GM18508 (cell line): ENCODE measurements around the gene HDAC6.

ENCODE experiments used
- ATAC-seq: cut with Tn5 transposase; IDR thresholded peaks from one replicate; pipeline ENCODE4 v1.9.1; 2021; ENCODE audit warnings: moderate number of reproducible peaks; ENCODE audit not compliant: insufficient read depth, unreplicated experiment

HDAC6 gene

DNA sequence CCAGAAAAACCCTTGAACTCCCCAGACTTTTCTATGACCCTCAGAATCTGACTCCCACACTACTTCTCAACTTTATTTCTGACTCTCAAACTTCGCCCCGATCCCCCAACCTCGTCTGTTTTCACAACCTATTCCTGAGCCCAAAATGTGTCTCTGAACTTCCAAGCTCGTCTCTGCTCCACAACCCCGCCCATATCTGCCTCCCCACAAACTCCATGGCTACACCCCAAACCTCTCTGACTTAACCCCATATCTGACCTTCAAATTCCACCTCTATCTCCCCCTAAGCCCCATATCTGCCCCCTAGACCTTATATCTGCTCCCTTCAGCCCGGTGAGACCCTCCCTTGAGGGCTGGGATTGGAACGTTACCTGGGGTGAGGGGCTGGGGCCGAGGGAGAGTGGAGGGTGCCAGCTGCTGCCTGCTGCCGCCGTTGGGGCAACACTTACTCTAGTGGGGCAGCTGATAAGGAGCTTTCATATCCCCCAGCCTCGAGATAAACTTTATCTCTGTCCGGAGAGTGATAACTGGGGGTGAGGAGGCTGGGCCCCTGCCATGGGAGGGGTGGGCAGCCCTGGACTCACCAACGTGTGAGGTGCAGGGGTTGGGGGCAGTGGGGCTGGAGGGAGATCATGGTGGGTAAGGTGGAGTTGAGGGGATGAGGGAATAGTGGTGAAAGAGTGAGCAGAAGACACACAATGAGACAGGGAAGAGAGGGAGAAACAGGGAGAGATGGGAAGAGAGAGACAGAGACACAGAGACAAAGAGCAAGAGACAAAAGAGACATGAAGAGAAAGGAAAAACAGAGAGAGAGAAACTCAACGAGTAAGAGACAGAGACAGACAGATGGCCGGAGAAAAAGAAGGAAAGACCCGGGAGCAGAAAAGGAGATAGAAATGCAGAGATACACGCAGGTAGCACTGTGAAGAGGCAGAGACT lies 14.1 kb upstream of the HDAC6 start:
- no peak for ATAC-seq

DNA sequence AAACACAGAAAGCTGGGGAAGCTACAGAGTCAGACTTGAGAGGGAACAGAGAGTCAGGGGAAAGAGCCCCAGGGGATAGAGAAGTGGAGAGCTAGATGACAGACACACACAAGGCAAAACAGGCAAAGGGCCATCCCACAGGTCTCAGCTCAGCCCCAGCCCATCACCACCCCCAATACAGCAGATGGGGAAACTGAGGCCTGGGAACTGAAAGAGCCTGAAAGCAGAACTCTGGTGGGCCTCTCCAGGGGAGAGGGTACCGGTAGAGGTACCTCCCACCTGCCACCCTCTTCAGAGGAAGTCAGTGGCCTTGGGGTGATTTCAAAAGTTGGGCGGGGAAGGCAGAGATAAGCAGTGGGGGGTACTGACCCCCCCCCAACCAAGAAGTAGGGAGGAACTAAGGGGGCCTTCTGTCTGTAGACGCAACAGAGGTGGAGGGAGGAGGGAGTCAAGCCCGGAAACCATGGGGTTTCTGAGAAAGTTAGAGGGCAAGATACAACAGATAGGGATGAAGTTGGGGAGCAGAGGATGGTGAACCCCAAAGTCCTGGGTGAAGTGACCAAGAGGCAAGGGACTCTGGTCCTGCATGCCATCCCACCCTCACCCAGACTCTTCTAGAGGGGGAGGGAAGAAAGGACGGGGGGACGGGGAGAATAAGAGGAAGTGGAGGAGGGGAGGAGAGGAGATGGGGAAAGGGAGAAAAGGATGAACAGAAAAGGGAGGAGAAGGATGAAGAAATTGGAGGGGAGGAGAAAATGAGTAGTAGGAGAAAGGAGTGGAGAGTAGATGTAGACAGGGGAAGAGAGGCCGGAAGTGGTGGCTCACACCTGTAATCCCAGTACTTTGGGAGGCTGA lies 12.3 kb upstream of the HDAC6 start:
- no peak for ATAC-seq

DNA sequence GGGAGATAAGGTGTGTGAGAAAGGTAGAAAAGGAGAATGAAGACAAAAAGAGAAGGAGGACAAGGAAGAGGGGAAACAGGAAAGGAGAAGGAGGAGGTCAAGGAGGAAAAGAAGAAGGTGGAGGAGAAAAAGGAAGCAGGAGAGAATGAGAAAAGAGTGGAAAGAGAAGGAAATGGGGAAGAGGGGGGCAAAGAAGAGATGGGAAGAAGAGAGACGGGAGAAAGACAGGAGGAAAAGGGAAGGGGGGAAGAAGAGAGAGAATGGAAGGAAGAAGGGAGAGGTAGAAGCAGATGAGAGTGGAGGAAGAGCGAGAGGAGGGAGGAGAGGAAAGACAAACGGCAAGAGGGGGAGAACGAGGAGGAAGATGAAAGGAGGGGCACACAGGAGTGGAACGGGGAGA lies 11.4 kb upstream of the HDAC6 start:
- no peak for ATAC-seq

DNA sequence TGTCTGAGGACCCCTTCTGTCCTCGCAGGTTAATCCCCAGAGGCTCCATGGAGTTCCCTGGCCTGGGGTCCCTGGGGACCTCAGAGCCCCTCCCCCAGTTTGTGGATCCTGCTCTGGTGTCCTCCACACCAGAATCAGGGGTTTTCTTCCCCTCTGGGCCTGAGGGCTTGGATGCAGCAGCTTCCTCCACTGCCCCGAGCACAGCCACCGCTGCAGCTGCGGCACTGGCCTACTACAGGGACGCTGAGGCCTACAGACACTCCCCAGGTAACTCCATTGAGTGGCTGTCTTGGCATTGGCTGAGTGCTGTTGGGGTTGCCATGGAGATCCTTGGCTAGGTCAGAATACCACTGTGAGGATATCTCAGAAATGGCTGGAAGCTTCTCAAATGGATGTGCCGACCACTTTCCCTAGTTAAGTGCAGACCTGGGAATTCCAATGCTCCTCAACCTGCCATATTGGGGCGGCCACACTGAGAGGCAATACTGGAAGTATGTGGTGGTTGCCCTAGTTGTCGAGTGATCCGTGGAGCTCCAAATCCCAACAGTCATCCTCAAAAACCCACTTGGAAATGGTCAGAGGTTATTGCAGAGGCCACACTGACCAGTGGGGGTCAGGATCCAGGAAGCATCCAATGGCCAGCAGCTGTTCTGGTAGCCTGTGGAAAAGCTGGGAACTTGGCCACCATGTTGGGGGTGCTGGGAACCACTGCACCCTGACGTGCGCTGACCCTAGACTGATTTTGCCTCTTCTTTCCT lies 10.6 kb upstream of the HDAC6 start:
- no peak for ATAC-seq

DNA sequence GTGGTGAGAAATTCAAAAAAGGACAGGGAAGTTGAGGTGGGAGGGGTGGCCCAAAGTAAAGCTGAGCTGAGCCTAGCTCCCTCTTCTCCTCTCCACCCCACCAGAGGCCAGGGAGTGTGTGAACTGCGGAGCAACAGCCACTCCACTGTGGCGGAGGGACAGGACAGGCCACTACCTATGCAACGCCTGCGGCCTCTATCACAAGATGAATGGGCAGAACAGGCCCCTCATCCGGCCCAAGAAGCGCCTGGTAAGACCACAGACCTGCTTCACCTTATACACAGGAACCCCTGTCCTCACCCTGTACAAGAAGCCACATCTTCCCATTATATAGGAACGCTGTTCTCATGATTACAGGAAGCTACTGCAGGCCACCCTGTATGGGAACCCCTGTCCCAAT lies 9.6 kb upstream of the HDAC6 start:
- no peak for ATAC-seq

DNA sequence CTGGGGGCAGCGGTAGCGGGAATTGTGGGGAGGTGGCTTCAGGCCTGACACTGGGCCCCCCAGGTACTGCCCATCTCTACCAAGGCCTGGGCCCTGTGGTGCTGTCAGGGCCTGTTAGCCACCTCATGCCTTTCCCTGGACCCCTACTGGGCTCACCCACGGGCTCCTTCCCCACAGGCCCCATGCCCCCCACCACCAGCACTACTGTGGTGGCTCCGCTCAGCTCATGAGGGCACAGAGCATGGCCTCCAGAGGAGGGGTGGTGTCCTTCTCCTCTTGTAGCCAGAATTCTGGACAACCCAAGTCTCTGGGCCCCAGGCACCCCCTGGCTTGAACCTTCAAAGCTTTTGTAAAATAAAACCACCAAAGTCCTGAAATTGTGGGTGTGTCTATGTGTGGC lies 7.9 kb upstream of the HDAC6 start:
- no peak for ATAC-seq

DNA sequence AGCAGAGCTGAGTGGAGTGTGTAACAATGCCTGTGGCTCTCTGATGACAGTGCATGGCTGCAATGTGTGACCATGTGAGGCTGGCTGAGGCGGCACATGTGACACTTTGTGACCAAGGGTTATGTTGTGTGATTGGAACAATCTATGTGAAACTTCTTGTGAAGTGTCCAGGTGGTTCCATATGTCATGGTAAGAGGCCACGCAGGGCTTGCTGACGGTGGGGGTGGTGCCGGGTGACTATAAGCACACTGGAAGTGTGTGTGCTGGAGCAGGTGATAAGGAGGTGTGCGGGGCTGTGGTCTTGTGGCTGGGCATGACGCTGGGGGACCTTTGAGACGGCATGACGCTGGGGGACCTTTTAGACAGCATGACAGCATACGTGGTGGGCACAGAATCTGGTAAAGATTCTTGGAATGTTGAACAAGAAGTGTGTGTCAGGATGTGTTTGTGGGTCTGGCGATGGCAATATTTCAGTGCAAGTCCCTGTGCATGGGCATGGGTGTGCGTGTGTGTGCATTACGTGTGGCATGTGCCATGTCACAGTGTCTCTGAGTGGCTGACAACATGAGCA lies 7.4 kb upstream of the HDAC6 start:
- ATAC-seq: no peak

DNA sequence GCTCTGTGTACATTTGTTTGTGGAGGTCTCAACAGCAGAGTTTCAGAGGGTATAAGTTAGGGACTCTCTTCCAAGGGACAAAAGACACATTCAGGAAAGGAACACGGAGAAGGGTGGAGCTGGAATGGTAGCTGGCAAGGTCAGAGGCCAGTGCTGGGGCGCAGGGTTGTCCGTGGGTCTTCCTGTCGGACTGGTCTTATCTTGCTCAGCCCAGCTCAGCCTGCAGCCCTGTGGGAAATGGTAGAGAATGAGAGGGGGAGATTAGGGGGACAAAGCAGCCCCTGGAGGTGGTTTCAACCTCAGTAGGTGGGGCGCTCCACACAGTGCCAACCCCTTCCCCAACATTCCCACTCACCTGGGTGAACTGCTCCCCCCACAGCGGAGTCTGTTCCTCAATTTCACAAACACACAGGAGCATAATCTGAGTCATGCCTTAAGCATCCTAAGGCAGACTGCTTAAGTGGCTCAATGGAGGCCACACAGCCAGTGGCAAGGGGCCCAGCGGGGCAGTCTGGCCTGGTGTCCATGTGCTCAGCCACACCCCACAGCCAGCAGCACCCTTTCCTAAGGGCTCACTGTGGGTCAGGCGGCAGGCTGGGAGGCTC lies 6.9 kb upstream of the HDAC6 start:
- ATAC-seq: no peak

DNA sequence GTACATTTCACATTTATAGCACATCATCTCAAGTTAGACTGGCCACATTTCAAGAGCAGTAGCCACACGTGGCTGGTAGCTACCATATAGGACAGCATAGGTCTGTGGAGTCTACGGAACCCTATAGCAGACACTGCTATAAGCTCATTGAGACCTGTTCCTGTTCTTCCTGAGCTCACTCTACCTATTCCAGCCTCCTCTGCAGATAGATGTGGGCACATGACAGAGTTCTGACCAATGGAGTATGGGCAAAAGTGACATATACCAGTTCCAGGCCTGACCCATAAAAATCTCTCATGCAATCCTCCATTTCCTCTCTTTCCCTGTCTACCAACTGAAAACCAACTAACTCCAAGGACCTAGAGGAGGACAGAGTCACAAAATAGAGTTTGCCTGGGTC lies 3.5 kb upstream of the HDAC6 start:
- ATAC-seq: no peak

DNA sequence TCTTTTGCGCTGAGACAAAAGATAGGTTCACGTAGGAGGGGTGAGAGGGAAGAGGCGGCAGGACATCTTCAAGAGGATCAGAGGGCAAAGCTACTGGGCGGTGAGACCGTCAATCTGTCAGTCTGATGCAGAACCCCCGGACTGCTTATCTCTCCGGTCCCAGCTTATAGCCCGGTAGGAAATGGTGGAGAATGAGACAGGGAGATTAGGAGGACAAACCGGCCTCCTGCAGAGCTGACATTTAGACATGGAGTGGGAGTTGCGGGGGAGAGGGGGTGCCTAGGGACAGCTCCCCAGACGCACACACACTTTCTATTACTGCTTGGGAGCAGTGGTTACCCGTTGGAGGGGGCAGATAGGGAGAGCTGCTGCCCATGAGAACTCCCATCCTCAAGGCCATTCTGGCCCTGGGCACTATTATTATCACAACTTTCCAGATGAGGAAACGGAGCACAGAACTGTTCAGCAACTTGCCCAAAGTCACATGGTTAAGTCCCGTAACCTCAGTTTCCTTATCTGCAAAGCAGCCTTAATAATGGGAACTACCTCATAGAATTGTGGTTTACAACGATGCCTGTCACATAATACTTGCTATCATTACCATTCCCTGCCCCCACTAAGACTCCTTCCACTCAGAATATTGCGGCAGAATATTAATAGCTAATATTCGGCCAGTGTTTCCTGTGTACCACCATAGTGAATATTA lies 1.1 kb upstream of the HDAC6 start:
- no peak for ATAC-seq

DNA sequence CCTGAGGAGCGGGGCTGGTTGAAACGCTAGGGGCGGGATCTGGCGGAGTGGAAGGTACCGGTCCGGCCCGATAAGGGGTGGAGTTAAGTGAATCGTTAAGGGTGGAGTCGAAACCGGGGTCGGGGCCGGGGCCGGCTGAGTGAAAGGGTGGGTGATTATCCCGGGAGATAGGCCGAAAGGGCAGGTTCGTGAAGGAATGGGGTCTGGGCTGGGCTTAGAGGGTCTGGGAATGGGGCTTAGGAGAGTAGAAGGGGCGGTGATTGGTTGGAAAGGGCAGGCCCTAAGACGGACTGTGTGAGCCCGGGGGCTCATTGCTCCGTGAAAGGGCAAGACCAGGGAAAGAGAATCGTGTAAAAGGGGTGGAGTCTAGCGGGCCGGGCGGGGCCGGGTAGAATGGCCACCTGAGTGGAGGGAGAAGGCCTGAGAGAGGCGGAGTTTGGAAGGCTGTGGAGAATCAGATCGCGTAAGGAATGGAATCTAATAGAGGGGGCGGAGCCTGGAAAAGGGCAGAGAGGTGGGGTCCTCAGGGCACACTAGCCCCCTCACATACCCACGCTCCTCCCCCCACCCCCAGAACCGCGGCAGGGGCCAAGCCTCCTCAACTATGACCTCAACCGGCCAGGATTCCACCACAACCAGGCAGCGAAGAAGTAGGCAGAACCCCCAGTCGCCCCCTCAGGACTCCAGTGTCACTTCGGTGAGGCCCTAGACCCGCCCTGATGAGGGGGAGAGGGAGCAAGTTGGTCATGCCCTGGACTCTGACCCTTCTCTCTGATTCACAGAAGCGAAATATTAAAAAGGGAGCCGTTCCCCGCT lies 430 bp downstream of the HDAC6 start:
- peak; percentile 19 for ATAC-seq

DNA sequence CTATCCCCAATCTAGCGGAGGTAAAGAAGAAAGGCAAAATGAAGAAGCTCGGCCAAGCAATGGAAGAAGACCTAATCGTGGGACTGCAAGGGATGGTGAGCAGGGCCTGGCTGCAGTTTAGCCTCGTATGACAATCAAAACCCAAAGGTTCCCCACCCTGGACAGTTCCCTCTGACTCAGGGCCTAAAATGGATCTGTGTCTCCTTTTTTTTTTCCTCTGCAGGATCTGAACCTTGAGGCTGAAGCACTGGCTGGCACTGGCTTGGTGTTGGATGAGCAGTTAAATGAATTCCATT lies 986 bp downstream of the HDAC6 start:
- ATAC-seq: no peak

DNA sequence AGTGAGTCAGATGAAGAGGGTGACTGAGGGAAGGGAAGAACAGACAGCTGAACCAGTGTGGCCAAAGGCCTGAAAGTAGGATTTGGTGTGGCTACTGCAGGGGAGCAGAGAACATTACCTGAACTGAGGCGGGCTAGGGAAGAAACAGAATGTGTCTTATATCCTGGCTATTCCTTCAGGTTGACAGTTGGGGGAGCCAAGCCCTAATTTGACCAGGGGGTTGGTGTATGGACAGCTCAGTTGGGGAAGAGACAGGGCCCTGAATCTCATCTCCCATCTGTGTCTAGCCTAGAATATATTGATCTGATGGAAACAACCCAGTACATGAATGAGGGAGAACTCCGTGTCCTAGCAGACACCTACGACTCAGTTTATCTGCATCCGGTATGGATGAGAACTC lies 4.2 kb downstream of the HDAC6 start:
- ATAC-seq: no peak

DNA sequence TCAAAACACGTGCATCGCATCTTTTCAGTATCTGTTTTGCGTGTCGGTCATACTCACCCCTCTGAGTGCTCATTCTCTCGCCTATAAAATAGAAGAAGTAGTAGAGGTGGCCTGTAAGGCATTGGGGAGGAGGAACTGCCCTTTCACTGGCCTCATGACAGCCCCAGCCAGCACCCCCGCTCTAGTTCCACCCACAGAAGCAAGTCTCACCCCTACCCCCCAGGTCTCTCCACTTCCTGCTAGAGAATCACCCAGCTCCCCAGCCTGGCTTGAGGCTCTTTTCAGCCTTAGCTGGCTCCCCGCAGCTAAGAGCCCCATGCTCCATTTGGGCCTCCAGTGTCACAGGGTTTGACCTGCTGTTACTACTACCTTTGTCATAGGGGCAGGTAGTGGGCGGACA lies 11.8 kb downstream of the HDAC6 start:
- ATAC-seq: no peak

DNA sequence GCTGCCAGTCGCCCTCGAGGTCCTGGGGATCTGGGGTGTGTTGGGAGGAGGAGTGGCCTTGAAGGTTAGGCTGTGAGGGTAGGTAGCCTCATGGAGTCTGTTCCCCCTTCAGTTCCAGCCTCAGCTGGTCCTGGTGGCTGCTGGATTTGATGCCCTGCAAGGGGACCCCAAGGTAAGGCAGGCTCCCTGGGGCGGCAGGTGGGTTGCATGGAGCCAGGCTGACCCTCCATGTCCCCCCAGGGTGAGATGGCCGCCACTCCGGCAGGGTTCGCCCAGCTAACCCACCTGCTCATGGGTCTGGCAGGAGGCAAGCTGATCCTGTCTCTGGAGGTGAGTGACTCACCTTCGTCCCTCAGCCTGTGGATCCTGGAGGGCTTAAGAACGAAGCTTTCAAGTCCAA lies 12.9 kb downstream of the HDAC6 start:
- no peak for ATAC-seq

DNA sequence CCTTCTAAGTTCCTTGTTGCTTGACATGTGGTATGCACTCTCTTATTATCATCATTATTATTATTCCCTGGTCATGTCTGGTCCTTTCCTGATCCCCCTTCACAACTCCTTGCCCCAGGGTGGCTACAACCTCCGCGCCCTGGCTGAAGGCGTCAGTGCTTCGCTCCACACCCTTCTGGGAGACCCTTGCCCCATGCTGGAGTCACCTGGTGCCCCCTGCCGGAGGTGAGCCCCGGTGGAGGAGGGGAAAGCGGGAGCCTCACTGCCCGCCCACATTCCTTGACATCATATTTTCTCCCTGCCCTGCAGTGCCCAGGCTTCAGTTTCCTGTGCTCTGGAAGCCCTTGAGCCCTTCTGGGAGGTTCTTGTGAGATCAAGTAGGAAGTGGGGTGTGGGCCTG lies 13.4 kb downstream of the HDAC6 start:
- ATAC-seq: no peak

DNA sequence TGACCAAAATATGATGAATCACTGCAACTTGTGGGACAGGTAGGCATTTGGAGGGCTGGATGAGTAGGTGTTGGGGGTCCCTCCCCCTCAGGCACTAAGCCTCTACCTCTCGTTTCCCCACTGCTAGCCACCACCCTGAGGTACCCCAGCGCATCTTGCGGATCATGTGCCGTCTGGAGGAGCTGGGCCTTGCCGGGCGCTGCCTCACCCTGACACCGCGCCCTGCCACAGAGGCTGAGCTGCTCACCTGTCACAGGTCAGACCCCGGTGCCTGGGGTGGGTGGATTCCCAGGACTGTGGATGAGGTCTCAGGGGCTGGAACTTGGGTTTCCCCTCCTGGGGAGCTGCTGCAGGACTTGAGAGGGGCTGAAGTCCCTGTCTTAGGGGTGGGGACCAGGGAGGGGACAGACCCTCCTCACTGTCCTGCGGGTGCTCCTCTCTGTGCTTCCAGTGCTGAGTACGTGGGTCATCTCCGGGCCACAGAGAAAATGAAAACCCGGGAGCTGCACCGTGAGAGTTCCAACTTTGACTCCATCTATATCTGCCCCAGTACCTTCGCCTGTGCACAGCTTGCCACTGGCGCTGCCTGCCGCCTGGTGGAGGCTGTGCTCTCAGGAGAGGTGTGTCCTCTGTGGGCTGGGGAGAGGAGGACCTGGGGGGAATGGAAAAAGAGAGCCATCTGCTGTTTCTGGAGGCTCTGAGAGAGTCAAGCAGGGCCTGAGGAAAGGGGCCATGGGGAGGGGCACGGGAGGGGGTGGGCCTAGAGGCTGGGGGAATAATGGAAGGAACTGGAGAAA lies 14.3 kb downstream of the HDAC6 start:
- ATAC-seq: no peak

DNA sequence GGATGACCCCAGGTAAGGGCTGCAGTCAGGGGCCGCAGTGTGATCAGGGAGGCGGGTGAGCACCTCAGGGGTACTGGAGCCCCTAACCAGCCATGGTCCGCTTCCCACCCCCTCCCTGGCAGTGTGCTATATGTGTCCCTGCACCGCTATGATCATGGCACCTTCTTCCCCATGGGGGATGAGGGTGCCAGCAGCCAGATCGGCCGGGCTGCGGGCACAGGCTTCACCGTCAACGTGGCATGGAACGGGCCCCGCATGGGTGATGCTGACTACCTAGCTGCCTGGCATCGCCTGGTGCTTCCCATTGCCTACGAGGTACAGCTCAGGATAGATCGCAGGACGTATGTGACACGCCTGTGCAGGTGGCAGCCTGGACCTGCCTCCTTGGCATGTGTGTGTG lies 16.2 kb downstream of the HDAC6 start:
- ATAC-seq: no peak
